AG09319 (cell line): ENCODE data around the gene CCDC85A.

ENCODE experiments used
- DNase-seq: peaks from one replicate; pipeline ENCODE4 v3.0.0-alpha.2; 2010; ENCODE audit warnings: low read depth; ENCODE audit errors: extremely low read depth
- TF ChIP-seq, protein P1 (sequence below): IDR thresholded peaks from 2 replicates; pipeline ENCODE4 v1.5.1; 2011; ENCODE audit warnings: low read depth, mild to moderate bottlenecking, inconsistent platforms, low read length, moderate library complexity

Gene CCDC85A

DNA sequence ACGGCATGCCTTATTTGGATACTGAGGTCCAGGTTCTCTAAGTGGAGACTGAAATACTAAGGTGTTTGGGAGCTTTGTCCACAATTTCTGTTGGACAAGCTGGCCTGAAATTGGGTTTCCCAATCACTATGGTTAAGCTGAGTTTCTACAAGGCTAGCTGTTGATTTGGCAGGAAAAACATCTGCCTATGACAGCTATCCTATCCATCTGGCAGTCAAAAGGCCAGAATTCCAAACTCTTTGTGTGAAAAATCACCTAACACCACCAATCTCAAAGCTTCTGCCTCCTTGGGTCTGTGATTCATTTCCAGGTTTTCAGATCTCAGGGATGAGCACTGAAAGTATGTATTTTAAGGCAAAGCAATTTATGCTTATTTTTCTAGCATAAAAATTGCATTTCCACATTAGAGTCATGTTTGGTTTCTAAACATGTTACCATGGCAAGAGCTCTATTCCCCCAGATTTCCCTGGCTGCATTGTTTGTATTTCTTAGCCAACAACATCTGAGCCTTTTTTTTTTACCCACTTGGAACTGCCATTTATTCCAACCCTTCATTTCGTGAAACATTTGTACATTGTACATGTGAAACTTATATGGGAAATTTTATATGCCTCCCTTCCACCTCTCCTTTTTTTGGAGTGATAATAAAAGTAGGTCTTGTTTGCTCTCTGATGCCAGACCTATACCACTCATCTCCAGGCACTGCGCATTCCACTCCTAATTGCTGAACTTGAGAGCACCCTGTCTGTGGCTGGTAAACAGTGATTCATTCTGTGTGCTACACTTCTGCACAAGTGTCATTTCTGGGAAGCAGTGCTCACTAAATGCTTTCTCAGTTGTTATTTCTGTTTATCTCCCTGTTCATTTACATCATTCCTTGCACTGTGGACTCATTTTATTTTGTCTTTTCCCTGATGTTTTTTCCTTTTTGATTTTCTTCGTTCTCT is 15.9 kb upstream of the CCDC85A start:
- TF ChIP-seq, protein P1, sequence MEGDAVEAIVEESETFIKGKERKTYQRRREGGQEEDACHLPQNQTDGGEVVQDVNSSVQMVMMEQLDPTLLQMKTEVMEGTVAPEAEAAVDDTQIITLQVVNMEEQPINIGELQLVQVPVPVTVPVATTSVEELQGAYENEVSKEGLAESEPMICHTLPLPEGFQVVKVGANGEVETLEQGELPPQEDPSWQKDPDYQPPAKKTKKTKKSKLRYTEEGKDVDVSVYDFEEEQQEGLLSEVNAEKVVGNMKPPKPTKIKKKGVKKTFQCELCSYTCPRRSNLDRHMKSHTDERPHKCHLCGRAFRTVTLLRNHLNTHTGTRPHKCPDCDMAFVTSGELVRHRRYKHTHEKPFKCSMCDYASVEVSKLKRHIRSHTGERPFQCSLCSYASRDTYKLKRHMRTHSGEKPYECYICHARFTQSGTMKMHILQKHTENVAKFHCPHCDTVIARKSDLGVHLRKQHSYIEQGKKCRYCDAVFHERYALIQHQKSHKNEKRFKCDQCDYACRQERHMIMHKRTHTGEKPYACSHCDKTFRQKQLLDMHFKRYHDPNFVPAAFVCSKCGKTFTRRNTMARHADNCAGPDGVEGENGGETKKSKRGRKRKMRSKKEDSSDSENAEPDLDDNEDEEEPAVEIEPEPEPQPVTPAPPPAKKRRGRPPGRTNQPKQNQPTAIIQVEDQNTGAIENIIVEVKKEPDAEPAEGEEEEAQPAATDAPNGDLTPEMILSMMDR, result no peak
- DNase-seq, result no peak

DNA sequence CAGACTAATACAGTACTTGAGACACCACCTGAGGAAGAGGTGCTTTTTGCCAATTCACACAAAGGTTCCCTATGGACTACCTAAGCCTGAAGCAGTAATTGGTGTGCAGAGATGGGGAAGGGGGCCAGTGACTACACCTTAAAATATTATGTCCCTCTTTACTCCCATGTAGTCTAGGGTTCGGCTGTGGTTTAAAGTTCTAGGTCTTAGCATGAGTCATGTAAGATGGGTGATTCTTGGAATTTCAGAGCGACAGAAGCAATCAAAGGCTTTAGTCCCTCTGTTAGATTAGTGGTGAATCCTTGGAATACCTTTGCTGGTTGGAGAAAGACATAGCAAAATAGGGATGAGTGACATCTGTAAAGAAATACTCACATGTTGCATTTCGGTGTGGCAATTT is 14.3 kb upstream of the CCDC85A start:
- no peak for DNase-seq
- TF ChIP-seq, protein P1, result no peak

DNA sequence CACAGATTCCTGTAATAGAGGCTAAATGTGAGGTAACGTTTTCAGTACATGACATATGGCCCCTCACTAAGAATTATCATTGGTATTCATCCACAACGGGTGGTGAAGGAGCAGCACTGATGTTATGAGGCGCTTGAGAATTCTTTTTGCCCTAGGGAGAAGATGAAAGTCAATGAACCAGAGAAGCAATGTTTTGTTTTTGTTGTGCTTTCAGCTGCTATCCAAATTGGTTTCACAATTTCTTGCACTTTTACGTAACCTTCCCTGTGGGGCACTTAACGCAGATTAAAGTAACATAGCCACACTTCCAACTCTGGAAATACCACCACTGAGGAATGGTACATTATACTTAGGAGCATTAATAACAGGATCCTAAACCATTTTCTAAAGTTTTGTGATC is 13.3 kb upstream of the CCDC85A start:
- no peak for DNase-seq
- TF ChIP-seq, protein P1, result no peak

DNA sequence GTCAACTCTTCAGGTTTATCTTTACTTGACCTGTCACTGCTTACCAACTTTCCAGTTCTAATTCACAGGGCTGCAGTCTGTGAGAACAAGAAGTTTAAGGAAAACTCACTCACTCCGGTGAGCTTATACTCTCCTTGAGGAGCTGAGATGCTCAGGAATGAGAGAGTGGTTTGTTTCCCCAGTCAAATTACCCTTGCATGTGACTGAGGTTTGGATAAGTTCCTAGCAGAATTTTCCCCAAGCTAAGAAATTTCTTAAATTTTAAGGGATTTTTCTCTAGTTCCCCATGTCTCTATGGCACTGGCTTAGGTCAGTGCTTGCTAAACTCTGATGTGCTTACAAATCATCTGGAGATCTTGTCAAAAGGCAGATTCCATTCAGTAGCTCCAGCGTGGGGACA is 12.8 kb upstream of the CCDC85A start:
- TF ChIP-seq, protein P1, result no peak
- DNase-seq, result no peak

DNA sequence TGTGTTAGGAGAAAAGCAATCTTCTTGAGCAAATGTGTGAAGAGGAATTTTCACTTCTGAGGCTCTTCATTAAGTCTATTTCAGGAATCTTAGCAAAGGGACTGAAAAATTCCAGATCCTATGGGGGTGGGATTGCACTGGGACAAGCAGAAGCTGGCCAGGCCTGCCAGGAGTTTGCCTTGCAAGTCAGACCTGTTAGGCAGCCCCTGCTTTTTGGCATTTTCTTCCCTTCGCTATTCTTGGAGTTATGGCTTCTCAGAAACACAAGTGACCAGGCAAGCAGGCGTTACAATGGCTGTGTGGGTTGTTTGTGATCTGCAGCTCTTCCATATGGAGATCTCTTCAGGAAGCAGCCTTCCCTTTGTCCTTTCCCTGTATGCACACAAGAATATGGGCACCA is 8.0 kb upstream of the CCDC85A start:
- TF ChIP-seq, protein P1, result no peak
- DNase-seq, result no peak

DNA sequence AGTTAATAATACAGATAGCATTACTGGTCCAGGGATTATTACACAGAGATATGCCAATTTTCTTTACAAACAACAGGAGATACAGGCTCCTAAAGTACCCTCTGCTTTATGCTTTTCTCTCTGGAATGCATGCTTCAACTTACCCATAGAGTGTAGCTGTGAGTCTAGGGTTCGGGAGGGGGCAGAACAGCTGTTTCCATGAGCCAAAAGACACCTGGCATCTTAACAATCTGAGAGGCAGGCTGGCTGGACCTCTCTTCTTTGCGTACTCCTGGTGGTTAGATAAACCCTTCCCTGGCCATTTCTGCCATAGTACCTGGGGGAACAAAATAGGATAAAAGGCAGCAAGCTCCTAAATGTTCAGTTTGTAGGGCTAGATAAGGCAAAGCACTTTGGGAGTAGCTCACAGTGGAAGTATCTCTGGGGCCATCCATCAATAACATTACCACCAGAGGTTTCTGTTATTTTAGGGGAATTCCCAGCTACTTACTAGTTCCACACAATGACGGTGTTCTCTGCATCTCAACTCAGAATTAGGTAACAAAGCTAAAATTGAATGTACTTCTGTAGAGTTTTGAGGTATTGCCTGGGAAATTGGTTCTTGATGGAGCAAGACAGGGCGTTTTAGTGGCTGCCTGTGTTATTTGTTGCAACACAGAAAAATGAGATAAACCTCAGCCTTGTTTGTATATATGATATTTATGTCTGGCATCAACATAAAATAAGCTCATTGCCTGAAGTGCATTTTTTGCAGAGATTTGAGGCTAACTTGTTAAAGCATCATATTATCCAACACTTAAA is 6.2 kb upstream of the CCDC85A start:
- TF ChIP-seq, protein P1, result no peak
- DNase-seq, result no peak

DNA sequence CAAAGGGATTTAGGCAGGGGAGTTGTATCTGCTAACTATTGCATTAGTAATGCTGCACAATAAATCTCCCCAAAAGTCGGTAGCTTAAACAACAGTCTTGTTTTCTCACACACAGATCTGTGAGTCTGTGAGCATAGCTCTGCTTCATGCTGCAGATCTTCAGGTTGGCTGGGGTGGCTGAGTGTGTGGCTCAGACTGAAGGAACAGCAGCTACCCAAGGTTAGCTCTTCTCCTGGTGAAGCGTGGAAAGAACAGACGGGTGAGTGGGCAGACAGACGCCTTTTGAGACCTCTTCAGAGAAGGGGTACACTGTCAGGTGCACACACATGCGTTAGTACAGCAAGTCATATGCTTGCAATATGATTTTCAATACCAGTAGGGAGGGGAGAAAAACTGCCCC is 3.9 kb upstream of the CCDC85A start:
- TF ChIP-seq, protein P1, result no peak
- no peak for DNase-seq
